Measurements from ENCODE around the gene NTSR2.

DNA sequence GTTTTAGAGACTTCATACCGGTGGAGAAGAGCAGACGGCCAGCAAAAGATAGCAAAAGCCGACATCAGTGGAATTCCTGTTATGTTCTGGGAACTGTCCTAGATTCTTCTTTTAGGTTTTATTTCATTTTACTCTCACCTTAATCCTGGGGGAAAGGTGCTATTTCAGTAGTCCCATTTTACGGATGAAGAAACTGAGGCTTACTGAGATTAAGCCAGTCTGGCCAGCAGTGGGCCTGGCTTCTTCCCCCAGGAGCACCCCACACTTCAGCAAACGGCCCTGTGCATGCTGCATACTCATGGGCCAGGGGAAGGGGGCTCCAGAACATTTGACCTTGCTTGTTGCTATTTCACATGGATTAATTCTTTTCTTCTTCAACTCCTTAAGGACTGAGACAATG lies 56.7 kb downstream of the NTSR2 start:
- TF ChIP-seq EZH2 (IDR thresholded peaks at IDR 0.05; ENCODE audit: borderline replicate concordance, low read length) (no peak), CTCF (IDR thresholded peaks at IDR 0.05; ENCODE audit: low read length) (no peak)

All from OCI-LY1 (cell line).